Measurements from ENCODE around the gene ATAD3B. TPM values are rescaled to one million over a fixed set of nuclear protein-coding genes. Genes with fewer than 3 reads are reported as not detected.

ATAD3B gene
- total RNA-seq, 6 donors from 2014 or later, result 19.9 to 120 (median 26.9) TPM

GRCh38 chr1:1424707-1425106 is 46.9 kb upstream of the ATAD3B start:
- DNase-seq, result no peak
- Histone ChIP-seq H3K36me3 (no peaks in the 10 kb centered on the region), H3K9me3 (no peaks in the 10 kb centered on the region), H3K4me1 (peaks cover 4 to 40% (median 13%) of the 10 kb centered on the region in 4 donors), H3K4me3 (no peak overlapping the region), H3K27ac (no peak overlapping the region), H3K27me3 (peaks cover 0 to 3% (median 0%) of the 10 kb centered on the region in 4 donors)
- ATAC-seq (ENCODE audit: low FRiP score in 2 of 2), result no peak
- TF ChIP-seq CTCF (IDR thresholded peaks at IDR 0.05) (no peak), POLR2A (IDR thresholded peaks at IDR 0.05) (no peak), POLR2AphosphoS5 (IDR thresholded peaks at IDR 0.05) (no peak), EP300 (IDR thresholded peaks at IDR 0.05) (no peak)
- WGBS, 2 donors, result 88 to 91% methylated on average over 15 of the region's 15 CpGs

GRCh38 chr1:1425426-1425752 is 46.2 kb upstream of the ATAD3B start:
- Histone ChIP-seq H3K4me1 (peaks cover 10 to 41% (median 19%) of the 10 kb centered on the region in 4 donors), H3K27me3 (peaks cover 0 to 3% (median 0%) of the 10 kb centered on the region in 4 donors), H3K36me3 (no peaks in the 10 kb centered on the region), H3K27ac (no peak overlapping the region), H3K9me3 (no peaks in the 10 kb centered on the region), H3K4me3 (no peak overlapping the region)
- TF ChIP-seq POLR2AphosphoS5 (IDR thresholded peaks at IDR 0.05), result no peak
- no peak for TF ChIP-seq EP300 (IDR thresholded peaks at IDR 0.05)
- TF ChIP-seq POLR2A (IDR thresholded peaks at IDR 0.05), result no peak
- TF ChIP-seq CTCF (IDR thresholded peaks at IDR 0.05), result no peak
- no peak for ATAC-seq (ENCODE audit: low FRiP score in 2 of 2)
- 77 to 90% methylated on average over 7 to 12 of the region's 12 CpGs for WGBS, 2 donors
- no peak for DNase-seq

GRCh38 chr1:1425753-1426495 is 45.6 kb upstream of the ATAD3B start:
- DNase-seq (peak in 1 of 2 donors; percentile 79), ATAC-seq (ENCODE audit: low FRiP score in 2 of 2) (no peak)
- Histone ChIP-seq H3K4me3 (no peak overlapping the region), H3K9me3 (no peaks in the 10 kb centered on the region), H3K4me1 (peaks cover 15 to 41% (median 21%) of the 10 kb centered on the region in 4 donors), H3K27me3 (peaks cover 0 to 3% (median 0%) of the 10 kb centered on the region in 4 donors), H3K27ac (peak overlapping the region in 1 of 4 donors; percentile 23), H3K36me3 (no peaks in the 10 kb centered on the region)
- WGBS, 2 donors, result 46 to 51% methylated on average over 20 to 28 of the region's 33 CpGs
- no peak for TF ChIP-seq POLR2A (IDR thresholded peaks at IDR 0.05)
- no peak for TF ChIP-seq CTCF (IDR thresholded peaks at IDR 0.05)
- TF ChIP-seq EP300 (IDR thresholded peaks at IDR 0.05), result no peak
- TF ChIP-seq POLR2AphosphoS5 (IDR thresholded peaks at IDR 0.05), result no peak

GRCh38 chr1:1426496-1427105 is 45.0 kb upstream of the ATAD3B start:
- Histone ChIP-seq H3K9me3 (no peaks in the 10 kb centered on the region), H3K4me3 (no peak overlapping the region), H3K27ac (peak overlapping the region in 1 of 4 donors; percentile 23), H3K4me1 (peaks cover 20 to 41% (median 25%) of the 10 kb centered on the region in 4 donors), H3K36me3 (no peaks in the 10 kb centered on the region), H3K27me3 (peaks cover 0 to 3% (median 0%) of the 10 kb centered on the region in 4 donors)
- TF ChIP-seq EP300 (IDR thresholded peaks at IDR 0.05) (no peak), POLR2A (IDR thresholded peaks at IDR 0.05) (no peak), CTCF (IDR thresholded peaks at IDR 0.05) (no peak), POLR2AphosphoS5 (IDR thresholded peaks at IDR 0.05) (no peak)
- 29 to 49% methylated on average over 7 to 16 of the region's 19 CpGs for WGBS, 2 donors
- DNase-seq (peak in 1 of 2 donors; percentile 69), ATAC-seq (ENCODE audit: low FRiP score in 2 of 2) (no peak)
